ENCODE results near the gene SLC4A4. TPM values are rescaled to one million over a fixed set of nuclear protein-coding genes. Genes with fewer than 3 reads are reported as not detected.

The SLC4A4 gene
- total RNA-seq, 1 donor from 2014 or later, result 20.3 TPM

DNA sequence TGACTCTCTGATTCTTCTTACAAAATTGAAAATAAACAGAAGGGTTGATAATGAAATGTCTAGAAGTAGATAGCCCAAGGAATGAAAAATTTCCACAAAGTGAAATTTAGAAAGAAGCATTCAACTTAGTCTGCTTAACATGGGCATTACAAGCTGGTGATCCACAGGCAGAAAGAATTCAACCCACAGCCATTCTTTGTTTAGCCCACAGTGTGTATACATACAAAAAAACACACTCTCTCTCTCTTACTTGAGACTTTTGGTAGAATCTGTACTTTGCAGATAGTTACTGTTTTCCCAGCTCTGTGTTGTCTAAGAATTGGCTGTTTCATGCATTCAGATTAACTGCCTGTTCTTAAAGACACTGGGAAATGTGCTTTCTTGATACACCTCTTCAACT lies 159.8 kb downstream of the SLC4A4 start:
- intact Hi-C loops (cut with DNase I), result no loop called here

DNA sequence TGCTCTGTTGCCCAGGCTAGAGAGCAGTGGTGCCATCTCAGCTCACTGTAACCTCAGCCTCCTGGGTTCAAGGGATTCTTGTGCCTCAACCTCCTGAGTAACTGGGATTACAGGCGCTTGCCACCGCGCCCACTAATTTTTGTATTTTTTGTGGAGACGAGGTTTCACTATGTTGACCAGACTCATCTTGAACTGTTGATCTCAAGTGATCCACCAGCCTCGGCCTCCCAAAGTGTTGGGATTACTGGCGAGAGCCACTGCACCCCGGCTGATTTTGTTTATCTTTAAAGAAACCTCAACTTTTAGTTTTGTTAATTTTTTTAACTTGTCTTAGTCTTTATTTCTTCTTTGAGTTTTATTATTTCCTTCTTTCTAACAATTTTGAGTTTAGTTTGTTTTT lies 163.2 kb downstream of the SLC4A4 start:
- no peak for DNase-seq (ENCODE audit: missing footprints)
- ATAC-seq, result no peak
- intact Hi-C loops (cut with DNase I), result no loop called here

More for the DNA sequence above, 159.8 kb downstream of the SLC4A4 start:
- DNase-seq (ENCODE audit: missing footprints), result no peak
- no peak for ATAC-seq

DNA sequence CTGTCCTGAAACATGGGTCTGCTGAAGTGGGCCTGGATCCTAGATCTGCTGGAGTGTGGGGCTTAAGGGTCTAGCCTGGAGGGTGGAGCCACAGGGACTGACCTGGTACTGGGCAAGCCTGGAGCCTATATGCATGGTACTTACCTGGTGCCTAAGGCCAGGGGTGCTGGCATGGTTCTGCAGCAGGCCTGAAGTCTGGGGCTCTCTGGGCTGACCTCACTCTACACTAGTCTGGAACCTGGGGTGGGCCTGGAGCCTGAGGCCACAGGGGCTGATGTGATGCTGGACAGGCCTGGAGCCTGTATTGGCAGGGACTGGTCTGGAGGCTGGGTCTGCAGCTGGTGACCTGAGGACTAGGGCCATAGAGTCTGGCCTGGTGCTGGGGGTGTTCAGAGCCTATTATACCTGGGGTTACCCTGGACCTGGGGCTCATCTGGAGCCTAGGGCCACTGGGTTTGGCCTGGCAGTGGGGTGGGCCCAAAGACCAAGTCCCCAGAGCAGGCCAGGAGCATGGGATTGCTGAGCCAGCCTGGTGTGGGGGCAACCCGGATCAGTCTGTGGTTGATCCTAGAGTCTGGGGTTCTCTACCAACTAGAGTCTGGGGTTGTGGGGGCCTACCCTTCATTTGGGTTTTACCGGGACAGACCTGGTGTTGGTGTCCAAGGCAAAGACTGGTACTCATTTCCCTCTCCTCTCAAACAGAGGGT lies 179.6 kb downstream of the SLC4A4 start:
- no peak for DNase-seq (ENCODE audit: missing footprints)
- no peak for ATAC-seq
- intact Hi-C loops (cut with DNase I), result no loop called here

DNA sequence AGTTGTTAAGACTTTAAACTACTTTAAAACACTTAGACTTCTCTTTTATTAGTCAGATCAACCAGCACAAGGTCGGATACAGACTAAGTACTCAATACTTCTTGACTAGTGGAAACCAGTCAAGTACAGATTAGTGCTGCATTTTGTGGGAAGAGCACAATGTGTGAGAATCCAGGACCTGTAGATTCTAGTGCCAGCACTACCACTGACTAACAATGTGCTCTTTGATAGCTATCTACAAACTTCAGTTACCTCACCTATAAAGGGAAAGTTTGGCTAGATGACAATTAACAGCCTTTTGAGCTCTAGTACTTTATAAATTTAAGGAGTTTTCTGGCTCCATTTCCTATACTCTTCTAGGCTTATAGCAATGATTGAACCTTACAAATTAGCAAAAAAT lies 181.5 kb downstream of the SLC4A4 start:
- no peak for DNase-seq (ENCODE audit: missing footprints)
- no peak for ATAC-seq
- intact Hi-C loops (cut with DNase I), result no loop called here

DNA sequence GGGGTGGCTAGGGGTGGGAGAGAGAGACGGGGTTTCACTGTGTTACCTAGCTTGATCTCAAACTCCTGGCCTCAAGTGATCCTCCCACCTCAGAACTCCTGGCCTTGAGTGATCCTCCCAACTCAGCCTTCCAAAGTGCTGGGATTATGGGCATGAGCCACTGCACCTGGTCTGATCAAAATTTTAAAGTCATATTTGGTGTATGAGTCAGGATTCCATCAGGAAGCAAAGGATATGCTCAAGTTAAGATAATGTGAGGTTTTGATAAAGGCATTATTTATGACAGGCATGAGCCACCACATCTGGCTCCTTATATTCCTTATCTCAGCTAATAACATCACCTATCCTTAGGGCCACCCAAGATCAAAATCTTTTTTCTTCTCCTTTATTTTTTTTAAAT lies 182.0 kb downstream of the SLC4A4 start:
- no peak for DNase-seq (ENCODE audit: missing footprints)
- intact Hi-C loops (cut with DNase I), result no loop called here
- ATAC-seq, result no peak

DNA sequence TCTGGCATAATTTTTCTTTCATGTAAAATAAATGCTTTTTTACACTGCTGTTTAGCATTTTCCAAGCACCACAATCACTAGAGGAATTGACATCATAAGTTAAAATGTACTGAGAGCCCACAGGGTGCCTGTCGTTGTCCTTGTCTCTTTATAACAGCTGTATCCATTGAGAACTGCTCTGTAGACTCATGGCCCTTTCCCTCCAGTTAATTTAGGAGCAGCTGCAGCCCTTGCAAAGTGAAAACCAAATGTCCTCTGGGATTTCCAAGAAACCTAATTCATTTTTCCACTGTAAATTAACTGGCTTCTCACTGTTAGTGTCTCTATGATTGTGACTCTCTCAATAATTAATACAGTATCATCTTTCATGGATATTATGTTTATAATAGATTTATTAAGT lies 185.9 kb downstream of the SLC4A4 start:
- no peak for DNase-seq (ENCODE audit: missing footprints)
- no peak for ATAC-seq
- intact Hi-C loops (cut with DNase I), result no loop called here

DNA sequence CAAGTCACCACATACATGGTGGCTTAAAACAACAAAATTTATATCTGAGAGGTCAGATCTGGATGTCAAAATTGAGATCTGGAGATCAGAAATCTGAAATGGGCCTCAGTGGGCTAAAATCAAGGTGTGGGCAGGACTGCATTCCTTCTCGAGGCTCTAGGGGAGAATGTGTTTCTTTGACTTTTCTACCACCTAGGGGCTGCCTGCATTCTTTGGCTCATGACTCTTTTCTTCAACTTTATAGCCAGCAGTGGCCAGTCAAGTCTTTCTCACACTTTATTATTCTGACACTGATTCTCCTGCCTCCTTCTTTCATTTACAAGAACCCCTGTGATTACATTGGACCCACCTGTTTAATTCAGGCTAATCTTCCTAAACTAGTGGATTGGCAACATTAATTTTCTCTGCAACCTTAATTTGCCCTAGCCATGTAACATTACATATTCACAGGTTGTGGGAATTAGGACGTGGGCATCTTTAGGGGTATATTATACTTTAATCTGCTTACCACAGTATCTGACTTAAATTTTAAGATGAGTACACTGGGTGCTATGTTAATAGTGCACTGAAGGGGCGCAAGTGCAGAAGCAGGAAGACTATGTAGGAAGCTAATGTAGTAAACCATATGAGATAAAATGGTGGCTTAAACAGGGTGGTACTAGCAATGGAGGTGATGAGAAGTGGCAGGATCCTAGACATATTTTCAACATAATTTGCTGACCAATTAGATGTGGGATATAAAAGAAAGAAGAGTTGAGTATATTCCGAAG lies 188.0 kb downstream of the SLC4A4 start:
- DNase-seq (ENCODE audit: missing footprints) (no peak), ATAC-seq (no peak)
- intact Hi-C loops (cut with DNase I), result no loop called here

DNA sequence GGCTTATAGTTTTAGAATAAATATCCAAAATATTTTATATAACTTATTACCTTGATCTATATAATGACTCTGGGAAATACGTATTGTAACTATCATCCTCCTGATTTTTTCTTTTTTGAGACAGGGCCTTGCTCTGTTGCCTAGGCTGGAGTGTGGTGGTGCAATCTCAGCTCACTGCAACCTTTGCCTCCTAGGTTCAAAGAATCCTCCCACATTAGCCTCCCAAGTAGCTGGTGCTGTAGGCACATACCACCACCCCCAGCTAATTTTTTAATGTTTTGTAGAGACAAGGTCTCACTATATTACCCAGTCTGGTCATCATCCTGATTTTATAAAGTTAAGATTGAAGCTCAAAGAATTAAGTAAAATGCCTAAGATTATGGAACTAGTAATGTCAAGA lies 193.6 kb downstream of the SLC4A4 start:
- DNase-seq (ENCODE audit: missing footprints) (no peak), ATAC-seq (no peak)
- intact Hi-C loops (cut with DNase I), result no loop called here

DNA sequence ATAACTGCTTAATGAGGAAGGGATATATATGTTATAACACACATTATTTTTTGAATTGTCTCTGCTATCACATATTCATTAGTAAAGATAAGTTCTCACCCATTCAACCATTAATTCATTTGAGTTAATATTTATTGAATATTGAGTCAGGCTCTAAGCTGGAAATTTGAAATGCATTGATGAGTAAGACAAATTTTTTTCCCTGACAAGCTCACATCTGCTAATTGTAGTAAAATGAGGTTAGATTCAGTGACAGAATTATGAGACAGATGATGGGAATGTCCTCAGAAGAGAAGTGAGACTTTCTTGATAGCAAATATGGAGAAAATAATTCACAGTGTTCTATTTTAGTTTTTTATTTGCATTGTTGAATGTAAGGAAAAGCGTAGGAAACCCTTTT lies 194.3 kb downstream of the SLC4A4 start:
- intact Hi-C loops (cut with DNase I), result no loop called here
- ATAC-seq (no peak), DNase-seq (ENCODE audit: missing footprints) (no peak)

DNA sequence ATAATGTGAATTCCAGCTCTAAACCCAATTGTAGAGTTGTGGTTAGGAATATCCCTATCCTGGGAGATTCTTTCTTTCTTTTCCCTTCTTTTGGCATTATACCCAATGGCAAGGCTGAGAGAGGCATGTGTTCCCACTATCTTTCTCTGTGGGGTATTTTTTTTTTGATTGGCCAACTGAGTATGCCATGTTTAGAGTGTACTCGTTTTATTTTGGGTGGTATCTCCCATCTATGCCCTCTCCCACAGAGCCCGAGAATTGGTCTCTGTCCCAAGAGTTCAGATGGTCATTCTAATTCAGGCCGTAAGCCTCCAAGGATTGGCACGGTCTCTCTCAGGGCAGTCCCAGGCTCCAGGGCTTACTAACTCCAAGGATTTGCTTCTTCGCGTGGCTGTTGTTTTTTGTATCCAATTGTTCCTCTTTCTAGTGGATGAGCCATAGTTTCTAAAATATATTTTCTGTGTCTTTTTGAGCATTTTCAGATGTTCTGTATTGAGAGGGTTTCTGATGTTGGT lies 198.8 kb downstream of the SLC4A4 start:
- intact Hi-C loops (cut with DNase I), result no loop called here
- DNase-seq (ENCODE audit: missing footprints) (no peak), ATAC-seq (no peak)

DNA sequence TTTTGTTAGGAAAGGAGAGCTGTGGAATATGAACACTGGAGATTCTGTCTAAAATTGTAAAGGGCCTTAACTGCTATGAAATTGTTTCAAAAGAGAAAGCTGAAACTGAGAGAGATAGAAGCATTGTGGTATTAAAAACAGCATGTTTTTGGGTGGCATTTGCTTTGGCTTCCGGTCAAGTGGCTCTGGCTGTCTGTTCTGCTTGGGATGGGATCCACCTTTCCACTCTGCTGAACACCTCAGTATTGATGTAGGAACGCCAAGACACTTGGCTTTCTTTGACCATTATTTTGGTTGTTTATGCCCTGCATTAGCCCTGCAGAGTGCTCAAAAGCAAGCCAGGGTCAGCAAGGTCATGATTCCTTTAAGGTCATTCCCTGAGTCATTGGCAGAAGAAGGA lies 199.7 kb downstream of the SLC4A4 start:
- ATAC-seq, result no peak
- no peak for DNase-seq (ENCODE audit: missing footprints)
- intact Hi-C loops (cut with DNase I), result no loop called here

DNA sequence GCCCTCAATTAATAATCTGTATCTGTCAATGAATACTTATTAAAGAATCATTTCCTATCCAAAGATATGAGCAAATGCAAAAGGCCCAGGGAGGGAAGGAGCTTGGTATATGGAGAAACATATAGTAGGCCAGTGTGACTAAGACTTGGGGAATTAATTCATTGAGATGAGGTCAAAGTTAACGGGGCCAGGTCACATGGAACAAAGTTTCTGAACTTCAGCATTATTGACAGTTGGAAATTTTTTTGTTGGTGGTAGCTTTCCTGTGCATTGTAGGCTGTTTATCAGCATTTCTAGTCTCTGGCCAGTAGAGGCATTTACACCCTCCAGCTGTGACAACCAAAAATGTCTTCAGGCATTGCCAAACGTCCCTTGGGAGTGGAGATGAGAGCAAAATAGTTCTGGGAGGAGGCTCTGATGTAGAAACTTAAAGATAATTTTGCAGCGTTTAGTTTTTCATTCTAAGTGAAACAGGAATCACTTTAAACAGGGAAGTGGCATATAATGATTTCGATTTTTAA lies 202.0 kb downstream of the SLC4A4 start:
- DNase-seq (ENCODE audit: missing footprints) (no peak), ATAC-seq (no peak)
- intact Hi-C loops (cut with DNase I), result no loop called here

DNA sequence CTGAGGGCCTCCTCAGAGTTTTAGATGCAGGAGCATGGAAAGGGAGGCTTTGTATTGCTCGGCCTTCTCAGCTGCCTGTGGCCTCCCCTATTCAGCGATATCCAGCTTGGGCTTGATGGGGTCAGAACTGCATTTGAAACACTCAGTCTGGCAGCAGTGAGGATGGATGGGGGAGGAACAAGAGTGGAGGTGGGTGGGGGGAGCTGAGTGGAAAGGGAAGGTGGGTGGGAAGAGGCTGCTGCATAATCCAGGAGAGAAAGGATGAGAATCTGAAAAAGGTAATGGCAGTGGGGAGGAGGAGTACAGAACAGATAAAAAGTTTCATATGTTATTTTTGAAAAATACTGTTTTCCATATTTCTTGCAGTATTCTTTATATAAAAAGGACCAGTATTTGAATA lies 202.7 kb downstream of the SLC4A4 start:
- ATAC-seq (no peak), DNase-seq (ENCODE audit: missing footprints) (no peak)
- intact Hi-C loops (cut with DNase I), result no loop called here

DNA sequence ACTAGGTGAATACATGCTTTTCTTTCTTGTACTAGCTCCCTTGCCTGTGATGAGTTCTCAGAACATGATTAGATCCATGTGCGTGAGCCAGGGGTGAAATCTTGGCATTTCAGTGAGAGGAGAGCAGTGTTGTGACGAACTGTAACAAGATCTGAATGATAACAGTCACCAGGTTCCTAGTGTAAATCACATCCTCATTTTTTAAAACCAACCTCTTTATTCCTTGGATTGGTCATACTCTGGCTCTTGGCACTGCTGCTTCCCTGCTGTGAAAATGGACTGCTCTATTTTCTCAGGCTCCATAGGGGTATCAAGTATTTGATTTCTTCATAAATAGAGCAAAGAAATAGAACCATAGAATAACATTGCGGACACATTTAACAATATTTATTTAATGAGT lies 206.3 kb downstream of the SLC4A4 start:
- DNase-seq (ENCODE audit: missing footprints) (no peak), ATAC-seq (no peak)
- intact Hi-C loops (cut with DNase I), result no loop called here

DNA sequence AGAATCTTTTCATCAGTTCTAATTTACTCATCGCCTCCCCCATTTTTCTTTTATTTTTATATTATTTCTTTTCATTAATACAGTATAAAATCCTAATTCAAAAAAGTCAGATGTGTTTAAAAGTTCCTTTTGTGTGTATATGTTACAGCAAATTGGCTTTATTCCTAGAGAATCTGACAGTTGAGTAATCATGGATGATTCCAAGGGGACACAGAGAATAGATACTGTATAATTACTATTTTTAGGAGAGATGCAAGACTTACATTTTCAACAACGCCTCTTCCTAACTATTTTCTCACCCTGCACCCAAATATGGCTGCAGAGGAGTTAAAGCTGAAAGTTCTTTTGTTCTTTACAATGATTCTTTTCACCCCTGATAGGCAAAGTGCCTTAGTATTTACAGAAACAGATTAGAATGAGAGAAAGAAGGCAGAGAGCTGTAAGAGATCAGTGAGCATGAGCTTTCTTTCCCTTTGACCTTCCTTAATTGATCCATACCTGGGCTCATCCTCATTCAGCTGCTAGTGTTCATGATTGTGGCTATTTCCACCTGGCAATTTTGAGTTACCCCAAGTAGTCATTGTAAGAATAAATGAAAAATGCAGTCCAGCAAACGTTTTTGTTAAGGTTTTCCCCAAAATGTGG lies 210.8 kb downstream of the SLC4A4 start:
- no peak for DNase-seq (ENCODE audit: missing footprints)
- intact Hi-C loops (cut with DNase I), result loop anchor here (5.0 kb wide), 1 partner anchor 317 kb away; no protein-coding TSS in a partner anchor
- no peak for ATAC-seq

DNA sequence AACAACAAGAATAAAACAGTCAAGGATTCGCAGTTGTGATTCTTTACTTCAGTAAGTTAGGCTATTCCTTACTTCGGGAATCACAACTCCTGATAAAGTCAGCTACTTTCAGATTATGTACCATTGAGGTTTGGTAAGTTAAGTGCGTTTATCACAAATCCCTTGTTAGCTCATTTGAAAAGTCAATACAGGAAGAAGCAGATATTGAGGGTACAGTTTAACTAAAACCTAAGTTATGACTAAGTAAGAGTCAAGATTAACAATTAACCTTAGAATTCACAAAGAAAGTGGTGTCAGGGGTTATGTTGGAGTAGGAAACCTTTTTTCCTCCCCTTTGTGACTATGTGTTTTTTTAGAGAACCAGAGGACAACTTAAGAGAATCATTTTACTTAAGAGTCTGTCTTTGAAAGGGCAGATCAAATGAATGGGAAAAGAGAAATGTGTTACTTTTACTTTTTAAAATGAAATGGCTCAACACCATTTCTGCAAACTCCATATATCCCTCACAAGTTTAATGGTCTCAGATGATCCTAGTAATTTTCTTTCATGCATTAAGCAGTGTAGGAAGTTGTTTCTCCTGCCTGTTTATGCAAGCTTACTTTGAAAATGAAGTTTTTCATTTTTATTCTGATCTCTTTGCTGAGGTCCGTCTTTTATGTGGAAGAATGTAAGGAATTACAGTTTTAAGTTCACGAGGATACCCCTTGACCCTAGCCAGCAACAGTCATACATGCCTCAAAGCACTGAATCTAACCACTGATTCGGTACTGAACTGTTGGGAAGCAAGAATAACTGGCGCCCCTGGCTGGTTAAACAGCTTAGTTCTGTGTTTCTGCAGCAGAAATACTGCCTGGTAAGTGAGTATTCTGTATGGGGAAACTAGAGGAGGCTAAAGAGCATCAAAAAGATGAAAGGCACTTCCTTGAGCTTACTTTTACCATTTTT lies 211.7 kb downstream of the SLC4A4 start:
- ATAC-seq (no peak), DNase-seq (ENCODE audit: missing footprints) (no peak)
- intact Hi-C loops (cut with DNase I), result loop anchor here (5.0 kb wide), 1 partner anchor 318 kb away; no protein-coding TSS in a partner anchor

DNA sequence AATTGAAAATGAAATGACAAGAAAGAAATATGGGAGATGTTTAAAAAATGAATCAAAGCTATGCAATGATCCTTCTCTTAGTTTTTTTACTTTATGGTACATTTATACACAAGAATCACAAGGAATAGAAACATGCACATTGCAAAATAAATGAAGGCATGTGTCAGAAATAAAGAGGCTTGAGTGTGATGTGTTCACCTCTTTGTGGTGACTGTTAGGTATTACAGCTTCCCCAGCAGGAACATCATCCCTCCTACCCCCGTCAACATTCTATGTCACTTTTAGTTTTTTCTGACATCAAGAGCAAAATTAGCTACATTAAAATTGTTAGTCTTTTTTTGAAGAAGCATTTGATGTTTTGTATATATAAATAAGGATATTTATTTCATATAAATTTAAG lies 214.8 kb downstream of the SLC4A4 start:
- DNase-seq (ENCODE audit: missing footprints) (no peak), ATAC-seq (peak; percentile 52)
- intact Hi-C loops (cut with DNase I), result loop anchor here (1.0 to 5.0 kb wide), 2 partner anchors 321 to 367 kb away; no protein-coding TSS in a partner anchor

DNA sequence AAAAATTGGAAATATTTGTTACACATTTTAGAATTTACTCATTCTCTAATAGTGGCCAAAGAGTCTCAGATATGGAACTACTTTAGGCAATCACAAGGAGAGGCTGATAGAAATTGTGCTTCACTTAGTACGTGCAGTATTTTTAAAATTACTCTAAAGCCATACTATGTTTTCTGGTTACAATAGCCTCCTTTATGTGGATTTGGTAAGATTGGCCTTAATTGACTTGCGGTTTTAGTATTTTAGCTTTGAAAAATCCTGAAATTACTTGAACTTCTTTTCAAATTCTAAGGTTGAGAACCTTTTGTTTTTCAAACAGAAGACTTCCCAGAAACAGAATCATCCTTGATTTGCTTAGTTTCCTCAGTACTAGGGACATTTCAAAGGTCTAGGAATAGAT lies 215.2 kb downstream of the SLC4A4 start:
- no peak for ATAC-seq
- no peak for DNase-seq (ENCODE audit: missing footprints)
- intact Hi-C loops (cut with DNase I), result loop anchor here (5.0 kb wide), 1 partner anchor 322 kb away; no protein-coding TSS in a partner anchor
